ENCODE measurements around the gene DOCK6. TPM values are rescaled to one million over a fixed set of nuclear protein-coding genes. Genes with fewer than 3 reads are reported as not detected.

The DOCK6 gene
- total and polyA plus RNA-seq, 2 of the 13 experiments (the other 11 are each of a cell fraction or from before 2014, with no cell fraction given): 5.4 to 38.1 TPM

DNA sequence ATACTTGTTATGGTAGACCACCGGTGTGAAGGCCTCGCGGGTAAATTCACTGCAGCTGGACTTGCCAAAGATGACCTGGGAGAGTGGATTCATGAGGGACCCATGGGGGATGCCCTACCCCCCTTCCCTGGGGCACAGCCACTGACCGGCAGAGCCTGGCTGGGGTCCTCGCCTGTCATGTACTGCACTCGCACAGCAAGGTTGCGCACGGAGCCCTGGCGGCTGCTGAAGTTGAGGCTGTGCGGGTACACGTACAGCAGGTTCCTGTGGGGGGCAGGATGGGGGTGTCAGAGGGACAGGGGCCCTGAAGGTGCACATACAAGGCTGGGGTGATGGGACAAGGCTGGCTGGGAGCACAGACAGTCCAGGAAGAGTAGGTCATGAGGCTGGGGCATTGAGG is 24.3 kb downstream of the DOCK6 start (continued):
- 0 out of 2 replicates have a peak, but pooled peaks have one; percentile 18 for TF ChIP-seq ZNF788 (CRISPR knock-in tag; IDR thresholded peaks at IDR 0.05; ENCODE audit: borderline replicate concordance)

DNA sequence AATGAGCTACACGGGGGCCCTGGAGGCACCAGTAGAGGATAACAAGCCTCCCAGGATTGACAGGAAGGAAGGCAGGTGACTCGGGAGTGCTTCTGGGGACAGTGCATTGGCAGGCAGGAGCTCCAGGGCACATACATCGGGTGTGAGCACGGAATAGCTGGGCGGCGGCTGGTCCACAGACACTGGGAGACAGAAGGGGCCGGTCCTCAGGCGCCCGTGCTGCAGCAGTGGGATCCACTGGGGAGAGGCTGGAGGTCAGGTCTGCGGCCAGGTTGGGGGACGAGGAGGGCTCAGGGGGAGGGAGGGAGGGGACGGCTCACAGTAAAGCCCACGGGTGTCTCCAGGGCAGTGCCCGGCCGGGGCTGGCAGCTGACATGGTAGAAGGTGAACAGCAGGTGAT is 25.0 kb downstream of the DOCK6 start:
- BruUV-seq (replicated peaks): no TSS peak
- DNase-seq (ENCODE audit: low spot score) (no peak), ATAC-seq (peak; percentile 25), FAIRE-seq (no peak)
- intact Hi-C loops (cut with micrococcal nuclease; ENCODE audit: unreplicated experiment): no loop called here
- peak overlapping the region; percentile 96 for H3K4me2 ChIP-seq (ENCODE audit: low read depth, low read length)
- in situ Hi-C loops (cut with HindIII; ENCODE audit: extremely low pct_ligation_motif_present, low pct_unique_long_range_greater_than_20kb): no loop called here
- peaks cover 82% of the 10 kb centered on the region for H3K4me1 ChIP-seq (ENCODE audit: insufficient read depth, low read length)
- H3K27me3 ChIP-seq (ENCODE audit: control insufficient read depth in 1 of 2, insufficient read depth in 2 of 2, low read length in 2 of 2): no peaks in the 10 kb centered on the region
- TF ChIP-seq ZNF891 (CRISPR knock-in tag; IDR thresholded peaks at IDR 0.05) (no peak), REXO4 (CRISPR knock-in tag; IDR thresholded peaks at IDR 0.05; ENCODE audit: borderline replicate concordance) (no peak), KDM2A (CRISPR knock-in tag; IDR thresholded peaks at IDR 0.05; ENCODE audit: borderline replicate concordance, low read depth) (no peak), ESRRA (CRISPR knock-in tag; IDR thresholded peaks at IDR 0.05; ENCODE audit: low read depth) (no peak), NCOA2 (CRISPR knock-in tag; IDR thresholded peaks at IDR 0.05) (no peak), ZNF615 (CRISPR knock-in tag; IDR thresholded peaks at IDR 0.05; ENCODE audit: borderline replicate concordance) (no peak), HNRNPH1 (optimal IDR thresholded peaks at IDR 0.05; ENCODE audit: low read depth, low read length) (no peak), ZFP36 (IDR thresholded peaks at IDR 0.05; ENCODE audit: borderline replicate concordance, low read depth, low read length, partially characterized antibody) (no peak), ZNF121 (CRISPR knock-in tag; IDR thresholded peaks at IDR 0.05) (no peak), ZNF253 (CRISPR knock-in tag; IDR thresholded peaks at IDR 0.05; ENCODE audit: borderline replicate concordance) (no peak)
- TF ChIP-seq, protein P1, sequence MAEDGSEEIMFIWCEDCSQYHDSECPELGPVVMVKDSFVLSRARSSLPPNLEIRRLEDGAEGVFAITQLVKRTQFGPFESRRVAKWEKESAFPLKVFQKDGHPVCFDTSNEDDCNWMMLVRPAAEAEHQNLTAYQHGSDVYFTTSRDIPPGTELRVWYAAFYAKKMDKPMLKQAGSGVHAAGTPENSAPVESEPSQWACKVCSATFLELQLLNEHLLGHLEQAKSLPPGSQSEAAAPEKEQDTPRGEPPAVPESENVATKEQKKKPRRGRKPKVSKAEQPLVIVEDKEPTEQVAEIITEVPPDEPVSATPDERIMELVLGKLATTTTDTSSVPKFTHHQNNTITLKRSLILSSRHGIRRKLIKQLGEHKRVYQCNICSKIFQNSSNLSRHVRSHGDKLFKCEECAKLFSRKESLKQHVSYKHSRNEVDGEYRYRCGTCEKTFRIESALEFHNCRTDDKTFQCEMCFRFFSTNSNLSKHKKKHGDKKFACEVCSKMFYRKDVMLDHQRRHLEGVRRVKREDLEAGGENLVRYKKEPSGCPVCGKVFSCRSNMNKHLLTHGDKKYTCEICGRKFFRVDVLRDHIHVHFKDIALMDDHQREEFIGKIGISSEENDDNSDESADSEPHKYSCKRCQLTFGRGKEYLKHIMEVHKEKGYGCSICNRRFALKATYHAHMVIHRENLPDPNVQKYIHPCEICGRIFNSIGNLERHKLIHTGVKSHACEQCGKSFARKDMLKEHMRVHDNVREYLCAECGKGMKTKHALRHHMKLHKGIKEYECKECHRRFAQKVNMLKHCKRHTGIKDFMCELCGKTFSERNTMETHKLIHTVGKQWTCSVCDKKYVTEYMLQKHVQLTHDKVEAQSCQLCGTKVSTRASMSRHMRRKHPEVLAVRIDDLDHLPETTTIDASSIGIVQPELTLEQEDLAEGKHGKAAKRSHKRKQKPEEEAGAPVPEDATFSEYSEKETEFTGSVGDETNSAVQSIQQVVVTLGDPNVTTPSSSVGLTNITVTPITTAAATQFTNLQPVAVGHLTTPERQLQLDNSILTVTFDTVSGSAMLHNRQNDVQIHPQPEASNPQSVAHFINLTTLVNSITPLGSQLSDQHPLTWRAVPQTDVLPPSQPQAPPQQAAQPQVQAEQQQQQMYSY (CRISPR knock-in tag; IDR thresholded peaks at IDR 0.05): no peak
- TF ChIP-seq, protein P2, sequence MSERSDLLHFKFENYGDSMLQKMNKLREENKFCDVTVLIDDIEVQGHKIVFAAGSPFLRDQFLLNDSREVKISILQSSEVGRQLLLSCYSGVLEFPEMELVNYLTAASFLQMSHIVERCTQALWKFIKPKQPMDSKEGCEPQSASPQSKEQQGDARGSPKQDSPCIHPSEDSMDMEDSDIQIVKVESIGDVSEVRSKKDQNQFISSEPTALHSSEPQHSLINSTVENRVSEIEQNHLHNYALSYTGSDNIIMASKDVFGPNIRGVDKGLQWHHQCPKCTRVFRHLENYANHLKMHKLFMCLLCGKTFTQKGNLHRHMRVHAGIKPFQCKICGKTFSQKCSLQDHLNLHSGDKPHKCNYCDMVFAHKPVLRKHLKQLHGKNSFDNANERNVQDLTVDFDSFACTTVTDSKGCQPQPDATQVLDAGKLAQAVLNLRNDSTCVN (CRISPR knock-in tag; IDR thresholded peaks at IDR 0.05; ENCODE audit: borderline replicate concordance): no peak
- H3K4me3 ChIP-seq (replicated peaks in 1 of 3; ENCODE audit: insufficient read depth in 1 of 3, low read depth in 2 of 3, low read length in 3 of 3): peak overlapping the region; percentile 27 to 72 (median 50)
- peak overlapping the region; percentile 94 for H3K27ac ChIP-seq (ENCODE audit: extremely low read length, insufficient read depth, low read length)
- no peaks in the 10 kb centered on the region for H3K9me3 ChIP-seq (ENCODE audit: low read length)
- H3K9ac ChIP-seq (ENCODE audit: insufficient read depth, low read depth, low read length): peak overlapping the region; percentile 68
- H2AFZ ChIP-seq (ENCODE audit: low read length): no peak overlapping the region
- 13% methylated on average over 9 of the region's 15 CpGs for WGBS (ENCODE audit: low lambda C conversion rate)
- POLR2A ChIA-PET: interaction anchor here (0.6 to 2.9 kb wide), 10 partner anchors 24 to 148 kb away, joined by 3 to 22 read pairs (median 4); partner anchors contain the start of genes KANK2, LDLR, RAB3D and SWSAP1
- H3K36me3 ChIP-seq (replicated peaks in 1 of 2; ENCODE audit: control insufficient read depth in 1 of 2, insufficient read depth in 2 of 2, low read length in 2 of 2): peaks cover 1 to 6% of the 10 kb centered on the region in 2 experiments; a peak in 3 of 5 replicates
- CTCF ChIA-PET (ENCODE audit: low intra/inter-chr PET ratio, low total read pairs): no interaction called here
- peaks cover 10% of the 10 kb centered on the region for H3K79me2 ChIP-seq (ENCODE audit: insufficient read depth, low read length)
- no peaks in the 10 kb centered on the region; the same call in 1 of the 2 replicates for H4K20me1 ChIP-seq (ENCODE audit: insufficient read depth, low read length)

Measured in HepG2 (cell line).